Measurements from ENCODE around the gene STIM2. TPM values are rescaled to one million over a fixed set of nuclear protein-coding genes. Genes with fewer than 3 reads are reported as not detected.
"Not testable (repeated sequence)": the region's sequence is repeated elsewhere in the genome, so short reads cannot be mapped to it uniquely, and the experiment has no call there.

STIM2 gene
- total RNA-seq (2013), result 27.5 TPM
- polyA plus RNA-seq (10 to 100 TPM in 1 of 3 donors, 1 to 10 TPM in 2; 8.6 to 16.5 (median 8.8) TPM), polyA minus RNA-seq (19.0 and 33.3 TPM in 2 replicates), total RNA-seq (5.5 to 39.5 (median 33.4) reads per million in 11 experiments)

GRCh38 chr4:26860157-26860921 lies at the start of gene STIM2:
Gene STIM2, plus strand, starts transcription at chr4:26860841.
- intact Hi-C loops (cut with micrococcal nuclease), result no loop called here
- no peaks in the 10 kb centered on the region for H3K9me3 Mint-ChIP-seq
- Histone ChIP-seq H3K27ac (ENCODE audit: low read depth in 1 of 2, low read length in 2 of 2) (peak within 1 kb of the TSS; percentile 82 to 88), H3K27me3 (ENCODE audit: control insufficient read depth in 2 of 2, insufficient read depth in 2 of 2, low read length in 2 of 2) (no peaks in the 10 kb centered on the region), H3K9me3 (replicated peaks in 1 of 2; ENCODE audit: control insufficient read depth in 1 of 2, insufficient read depth in 1 of 2, low read length in 2 of 2) (no peaks in the 10 kb centered on the region), H3K36me3 (replicated peaks in 1 of 2; ENCODE audit: control insufficient read depth in 1 of 2, insufficient read depth in 2 of 2, low read length in 2 of 2) (no peaks in the 10 kb centered on the region), H3K4me1 (ENCODE audit: control insufficient read depth in 1 of 2, insufficient read depth in 2 of 2, low read length in 2 of 2) (peaks cover 42 to 63% of the 10 kb centered on the region in 2 donors), H3K79me2 (ENCODE audit: insufficient read depth, low read length) (peaks cover 42% of the 10 kb centered on the region), H2AFZ (ENCODE audit: insufficient read depth, low read depth, low read length, poor library complexity, severe bottlenecking) (peak within 1 kb of the TSS; percentile 92), H4K20me1 (ENCODE audit: insufficient read depth, low read length) (peaks cover 9% of the 10 kb centered on the region), H3K9ac (ENCODE audit: insufficient read depth, low read length, poor library complexity, severe bottlenecking) (peak within 1 kb of the TSS; percentile 87), H3K4me2 (replicated peaks; ENCODE audit: extremely low read depth, low read length, poor library complexity, severe bottlenecking) (peak within 1 kb of the TSS; percentile 93), H3K4me3 (replicated peaks in 1 of 3; ENCODE audit: low read depth in 2 of 3, low read length in 3 of 3) (peak within 1 kb of the TSS; percentile 49 to 92 (median 74))
- DNase-seq, result peak; percentile 95 to 96 (median 95)
- peak within 1 kb of the TSS; percentile 90 to 97 (median 93) for H3K27ac Mint-ChIP-seq
- H3K4me3 Mint-ChIP-seq, result peak within 1 kb of the TSS; percentile 97 to 100
- TF ChIP-seq CTCF (IDR thresholded peaks at IDR 0.05), result peak; percentile 9
- peaks cover 51% of the 10 kb centered on the region for H3K4me1 Mint-ChIP-seq
- no peaks in the 10 kb centered on the region for H3K36me3 Mint-ChIP-seq
- WGBS (ENCODE audit: insufficient coverage), result under 1% methylated on average over 55 of the region's 74 CpGs
- no peaks in the 10 kb centered on the region for H3K27me3 Mint-ChIP-seq (ENCODE audit: low read depth in 3 of 3)

- intact Hi-C loops (cut with micrococcal nuclease); H3K36me3 ChIP-seq (replicated peaks in 1 of 2; ENCODE audit: control insufficient read depth in 1 of 2, insufficient read depth in 2 of 2, low read length in 2 of 2); H3K4me2 ChIP-seq (replicated peaks; ENCODE audit: extremely low read depth, low read length, poor library complexity, severe bottlenecking); H3K27me3 ChIP-seq (ENCODE audit: control insufficient read depth in 2 of 2, insufficient read depth in 2 of 2, low read length in 2 of 2); H3K9ac ChIP-seq (ENCODE audit: insufficient read depth, low read length, poor library complexity, severe bottlenecking); H3K27ac ChIP-seq (ENCODE audit: low read depth in 1 of 2, low read length in 2 of 2); H3K9me3 ChIP-seq (replicated peaks in 1 of 2; ENCODE audit: control insufficient read depth in 1 of 2, insufficient read depth in 1 of 2, low read length in 2 of 2); H3K4me3 Mint-ChIP-seq; H4K20me1 ChIP-seq (ENCODE audit: insufficient read depth, low read length); H2AFZ ChIP-seq (ENCODE audit: insufficient read depth, low read depth, low read length, poor library complexity, severe bottlenecking); H3K9me3 Mint-ChIP-seq; H3K36me3 Mint-ChIP-seq; DNase-seq; H3K27ac Mint-ChIP-seq; H3K79me2 ChIP-seq (ENCODE audit: insufficient read depth, low read length); H3K4me3 ChIP-seq (replicated peaks in 1 of 3; ENCODE audit: low read depth in 2 of 3, low read length in 3 of 3): not testable (repeated sequence)
- WGBS (ENCODE audit: insufficient coverage), result 61% methylated on average over 4 of the region's 4 CpGs
- Mint-ChIP-seq H3K27me3 (ENCODE audit: low read depth in 3 of 3) (peaks cover 8 to 16% (median 10%) of the 10 kb centered on the region in 3 donors), H3K4me1 (peaks cover 32% of the 10 kb centered on the region)
- peaks cover 18 to 19% of the 10 kb centered on the region in 2 donors for H3K4me1 ChIP-seq (ENCODE audit: control insufficient read depth in 1 of 2, insufficient read depth in 2 of 2, low read length in 2 of 2)
Observed at GRCh38 chr4:26811571-26811970, 49.1 kb upstream of the STIM2 start.
